PFSK-1 (cell line): Measurements from ENCODE around the gene NIPAL3.

Source experiments
- POLR2AphosphoS5 ChIP-seq: IDR thresholded peaks from 2 replicates; pipeline ENCODE4 v1.6.1; 2012; ENCODE audit warnings: low read depth, mild to moderate bottlenecking, control low read depth, low read length, moderate library complexity
- SIN3A ChIP-seq: IDR thresholded peaks from 2 replicates; pipeline ENCODE4 v1.6.1; 2012; ENCODE audit warnings: mild to moderate bottlenecking, low read length, moderate library complexity, borderline replicate concordance; ENCODE audit not compliant: insufficient read depth
- TAF1 ChIP-seq: IDR thresholded peaks from 2 replicates; pipeline ENCODE4 v1.6.1; 2012; ENCODE audit warnings: low read length, control low read depth, borderline replicate concordance; ENCODE audit not compliant: insufficient read depth

DNA sequence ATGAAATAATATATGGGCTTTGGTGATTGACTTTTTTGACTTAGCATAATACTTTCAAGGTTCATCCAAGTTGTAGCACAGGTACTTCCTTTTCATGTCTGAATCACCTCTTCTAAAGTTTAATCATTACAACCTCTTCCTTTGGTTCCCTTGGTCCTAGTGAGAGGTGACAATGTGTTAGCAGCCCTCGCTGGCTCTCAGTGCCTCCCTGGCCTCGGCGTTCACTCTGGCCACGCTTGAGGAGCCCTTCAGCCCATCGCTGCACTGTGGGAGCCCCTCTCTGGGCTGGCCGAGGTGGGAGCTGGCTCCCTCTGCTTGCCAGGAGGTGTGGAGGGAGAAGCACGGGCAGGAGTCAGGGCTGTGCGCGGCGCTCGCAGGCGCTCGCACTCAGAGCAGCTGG lies 74.1 kb downstream of the NIPAL3 start:
- TF ChIP-seq SIN3A (no peak), POLR2AphosphoS5 (no peak), TAF1 (no peak)
